Skin epidermis (tissue), 12 donors: Measurements from ENCODE around the gene GLT1D1.
A peak's percentile ranks its signal among the peaks of the same experiment; 100 is the strongest.

ENCODE experiments used
- H3K27ac ChIP-seq, 21 experiments: fragments of 200-600 bp; sonication (generic) in 11 of 21; one replicate each; pipeline ENCODE4 v1.5.0; 2020; ENCODE audit warnings: mild to moderate bottlenecking in 3 of 21, inconsistent platforms in 2 of 21, moderate library complexity in 2 of 21
- H3K4me3 ChIP-seq, 7 experiments: fragments of 200-600 bp; sonication (generic) in 2 of 7; one replicate each; pipeline ENCODE4 v1.5.0; 2020; ENCODE audit warnings: inconsistent platforms in 2 of 7, mild to moderate bottlenecking in 2 of 7, moderate library complexity in 1 of 7

Gene GLT1D1

DNA sequence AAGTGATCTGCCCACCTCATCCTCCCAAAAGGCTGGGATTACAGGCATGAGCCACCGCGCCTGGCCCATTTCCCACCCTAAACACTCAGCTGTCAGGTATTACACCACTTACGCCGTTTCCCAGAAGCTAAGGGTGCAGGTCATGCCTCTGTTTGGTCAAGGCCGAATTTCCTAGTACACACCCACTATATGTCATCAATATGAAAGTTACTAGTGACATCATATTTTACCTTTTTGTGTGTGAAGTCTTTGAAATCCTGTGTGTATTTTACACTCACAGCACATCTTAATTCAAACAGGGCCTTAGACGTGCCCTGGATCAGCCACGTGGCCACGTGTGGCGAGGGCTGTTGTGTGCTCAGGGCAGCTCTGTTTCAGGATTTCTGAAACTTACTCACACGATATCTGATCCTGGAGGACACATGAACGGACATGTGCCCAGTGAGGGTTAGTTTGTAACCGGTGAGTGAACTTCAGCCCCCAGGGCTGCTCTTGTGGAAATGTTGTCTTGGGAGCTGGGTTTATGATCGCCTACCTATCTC, 51.8 kb downstream of the GLT1D1 start:
- no peak overlapping the region for H3K4me3 ChIP-seq
- H3K27ac ChIP-seq = no peak overlapping the region

DNA sequence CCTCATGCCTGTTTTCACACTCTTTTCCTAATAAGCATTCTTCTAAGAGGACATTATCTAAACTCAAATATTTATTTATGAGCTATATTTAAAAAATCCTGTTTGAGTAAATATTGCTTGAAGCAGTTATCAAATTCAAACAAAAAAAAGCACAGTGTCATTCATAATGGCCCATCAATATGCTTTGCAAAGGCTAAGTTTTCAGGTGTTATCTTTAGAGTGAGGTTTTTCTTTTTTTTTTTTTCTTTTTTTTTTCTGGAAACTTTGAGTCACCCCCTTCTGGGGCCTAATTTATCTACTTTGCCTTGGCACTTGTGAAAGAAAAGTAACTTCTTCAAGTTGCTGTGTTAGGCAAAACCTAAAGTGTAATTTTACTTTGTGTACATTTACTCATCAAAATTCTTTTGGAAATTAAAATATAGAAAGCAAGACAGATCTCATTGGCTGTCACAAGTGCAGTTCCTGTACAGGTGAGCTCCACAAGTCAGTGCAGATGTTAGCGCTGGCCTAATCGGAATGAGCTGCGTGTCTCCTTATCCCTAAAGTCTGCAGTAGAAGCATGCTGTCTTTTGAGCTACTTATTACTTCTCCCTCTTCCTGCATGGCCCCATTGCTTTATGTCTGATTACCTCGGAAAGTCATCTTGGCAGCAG, 53.3 kb downstream of the GLT1D1 start:
- H3K27ac ChIP-seq = no peak overlapping the region
- H3K4me3 ChIP-seq = no peak overlapping the region

GRCh38 chr12:128908254-128908653, 55.0 kb downstream of the GLT1D1 start:
- Histone ChIP-seq H3K4me3 (no peak overlapping the region), H3K27ac (no peak overlapping the region)

- no peak overlapping the region for H3K4me3 ChIP-seq
- H3K27ac ChIP-seq = no peak overlapping the region
Measured at GRCh38 chr12:128909653-128910052, 56.4 kb downstream of the GLT1D1 start.

- Histone ChIP-seq H3K27ac (no peak overlapping the region), H3K4me3 (no peak overlapping the region)
Measured at GRCh38 chr12:128910629-128911028, 57.4 kb downstream of the GLT1D1 start.

GRCh38 chr12:128911861-128912260, 58.6 kb downstream of the GLT1D1 start:
- H3K4me3 ChIP-seq = no peak overlapping the region
- peak overlapping the region in 2 of 21 experiments; percentile 14 to 48 for H3K27ac ChIP-seq

GRCh38 chr12:128914908-128915563, 61.8 kb downstream of the GLT1D1 start:
- Histone ChIP-seq H3K4me3 (no peak overlapping the region), H3K27ac (no peak overlapping the region)

DNA sequence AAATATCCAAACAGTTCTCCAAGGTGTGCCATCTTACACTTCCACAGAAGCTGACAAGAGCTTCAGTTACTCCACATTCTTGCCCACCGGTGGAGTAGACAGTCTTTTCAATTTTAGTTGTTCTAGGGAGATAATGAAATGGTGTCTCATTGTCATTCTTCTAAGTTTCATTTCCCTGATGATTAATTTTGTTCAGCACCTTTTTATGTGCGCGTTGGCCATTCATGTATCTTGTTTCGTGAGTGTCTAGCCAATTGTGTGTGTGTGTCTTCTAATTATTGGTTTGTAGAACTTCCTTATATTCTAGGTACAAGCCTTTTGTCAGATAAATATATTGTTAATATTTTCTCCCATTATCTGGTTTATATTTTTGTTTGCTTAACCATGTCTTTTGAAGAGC, 63.1 kb downstream of the GLT1D1 start:
- H3K27ac ChIP-seq = no peak overlapping the region
- no peak overlapping the region for H3K4me3 ChIP-seq

GRCh38 chr12:128918481-128919260, 65.4 kb downstream of the GLT1D1 start:
- no peak overlapping the region for H3K4me3 ChIP-seq
- H3K27ac ChIP-seq = no peak overlapping the region

DNA sequence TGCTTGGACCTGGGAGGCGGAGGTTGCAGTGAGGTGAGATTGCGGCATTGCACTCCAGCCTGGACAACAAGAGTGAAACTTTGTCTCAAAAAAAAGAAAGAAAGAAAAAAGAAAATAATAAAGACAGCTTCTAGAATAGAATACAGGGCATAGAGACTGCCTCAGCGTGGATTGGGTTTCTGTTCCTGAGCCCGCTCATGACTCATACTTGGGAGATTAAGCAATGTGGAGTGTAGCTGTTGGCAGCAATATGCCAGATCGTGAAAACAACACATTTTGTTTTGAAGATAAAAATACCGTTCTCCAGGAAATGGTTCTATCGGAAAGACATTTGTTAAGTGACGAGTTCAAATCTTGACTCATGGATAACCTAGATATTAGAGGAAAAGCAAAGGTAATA, 67.2 kb downstream of the GLT1D1 start:
- H3K4me3 ChIP-seq = no peak overlapping the region
- no peak overlapping the region for H3K27ac ChIP-seq

- H3K4me3 ChIP-seq = no peak overlapping the region
- no peak overlapping the region for H3K27ac ChIP-seq
Measured at GRCh38 chr12:128928361-128928760, 75.1 kb downstream of the GLT1D1 start.

GRCh38 chr12:128929057-128929456, 75.8 kb downstream of the GLT1D1 start:
- Histone ChIP-seq H3K4me3 (no peak overlapping the region), H3K27ac (no peak overlapping the region)

DNA sequence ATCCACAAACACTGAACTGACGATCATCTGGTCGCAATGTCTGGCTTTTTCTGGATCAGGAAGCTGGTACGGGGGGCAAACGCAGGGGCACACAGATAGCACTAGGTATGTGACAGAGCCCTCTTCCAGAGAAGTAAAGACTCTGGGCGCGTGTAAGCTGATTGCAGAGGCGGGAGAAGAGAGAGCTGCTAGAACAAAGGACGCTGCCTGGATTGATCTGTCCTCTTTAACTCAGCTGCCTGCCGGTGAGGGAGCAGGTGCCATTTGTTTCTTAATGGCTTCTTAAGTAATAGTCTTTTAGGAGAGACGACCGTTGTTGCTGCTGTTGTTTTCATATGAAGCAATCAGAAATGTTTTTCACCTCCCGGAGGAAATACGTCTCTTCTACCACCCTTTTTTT, 77.3 kb downstream of the GLT1D1 start:
- no peak overlapping the region for H3K4me3 ChIP-seq
- no peak overlapping the region for H3K27ac ChIP-seq

- Histone ChIP-seq H3K4me3 (no peak overlapping the region), H3K27ac (no peak overlapping the region)
Measured at GRCh38 chr12:128932521-128932920, 79.2 kb downstream of the GLT1D1 start.

GRCh38 chr12:128933039-128933438, 79.8 kb downstream of the GLT1D1 start:
- Histone ChIP-seq H3K27ac (no peak overlapping the region), H3K4me3 (no peak overlapping the region)

- Histone ChIP-seq H3K27ac (no peak overlapping the region), H3K4me3 (no peak overlapping the region)
Measured at GRCh38 chr12:128933926-128934325, 80.6 kb downstream of the GLT1D1 start.

DNA sequence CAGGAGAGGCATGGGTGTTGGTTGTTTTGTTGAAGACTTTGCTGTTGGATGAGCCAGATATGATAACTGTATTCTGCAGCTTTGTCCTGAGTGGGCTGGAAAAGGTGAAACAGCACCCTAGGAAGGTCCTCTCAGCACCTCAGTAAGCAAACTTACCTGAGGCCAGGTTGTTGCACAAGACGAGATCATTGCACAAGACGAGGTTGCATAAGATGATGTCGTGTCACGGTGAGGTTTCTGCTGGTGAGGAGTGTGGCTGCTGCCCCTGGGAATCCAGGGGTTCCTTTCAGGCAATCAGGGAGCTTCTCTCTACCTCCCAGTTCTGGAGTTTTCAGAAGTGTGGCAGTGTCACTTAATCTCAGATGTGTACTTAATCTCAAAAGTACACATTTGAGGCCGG, 85.6 kb downstream of the GLT1D1 start:
- H3K4me3 ChIP-seq = no peak overlapping the region
- no peak overlapping the region for H3K27ac ChIP-seq

DNA sequence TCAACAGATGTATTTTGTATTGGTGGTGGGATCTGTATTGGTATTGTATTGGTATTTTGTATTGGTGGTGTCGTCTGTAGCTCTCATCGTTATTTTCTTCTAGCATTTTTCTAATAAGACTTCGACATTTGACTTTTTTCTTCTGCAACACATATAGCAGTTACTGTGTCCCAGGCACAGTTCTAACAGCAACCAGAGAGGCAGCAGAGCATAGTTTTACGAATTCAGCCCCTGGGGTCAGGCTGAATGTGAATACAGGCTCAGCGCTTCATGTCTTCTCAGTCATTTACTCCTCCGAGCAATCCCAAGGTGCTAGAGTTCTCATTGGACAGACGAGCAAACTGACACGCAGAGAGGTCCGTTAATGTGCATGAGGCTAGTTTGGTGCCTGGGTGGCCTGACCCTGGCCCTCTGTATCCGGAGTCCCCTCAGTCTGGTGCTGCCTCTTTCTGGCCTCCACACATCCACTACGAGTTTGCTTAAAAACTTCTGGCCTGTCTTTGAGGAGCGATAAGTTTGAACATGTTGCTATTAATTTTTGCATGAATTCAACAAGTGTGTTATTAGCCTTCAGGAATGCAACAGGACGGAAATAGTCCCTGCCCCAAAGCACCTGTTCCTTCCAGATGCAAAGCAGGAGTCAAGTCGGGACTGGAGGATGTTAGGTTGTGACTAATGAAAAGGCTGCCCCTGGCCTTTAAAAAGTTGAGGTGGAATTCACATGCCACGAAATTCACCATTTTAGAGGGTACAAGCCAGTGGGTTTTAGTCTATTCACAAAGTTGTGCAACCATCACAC, 87.0 kb downstream of the GLT1D1 start:
- Histone ChIP-seq H3K27ac (peak overlapping the region in 3 of 21 experiments; percentile 35 to 68 (median 41)), H3K4me3 (no peak overlapping the region)

GRCh38 chr12:128940974-128941373, 87.7 kb downstream of the GLT1D1 start:
- Histone ChIP-seq H3K4me3 (no peak overlapping the region), H3K27ac (peak overlapping the region in 2 of 21 experiments; percentile 41 to 68)

- no peak overlapping the region for H3K27ac ChIP-seq
- no peak overlapping the region for H3K4me3 ChIP-seq
Measured at GRCh38 chr12:128942960-128943477, 89.7 kb downstream of the GLT1D1 start.
